B cell (primary cell): ENCODE data around the gene OR52M1. TPM values are rescaled to one million over a fixed set of nuclear protein-coding genes. Genes with fewer than 3 reads are reported as not detected.

ENCODE experiments used
- ATAC-seq: fragments of 200-7000 bp; cut with Tn5 transposase; one replicate; pipeline ENCODE4 v1.10.0; 2021; ENCODE audit warnings: low read depth, mild to moderate bottlenecking, moderate number of reproducible peaks, moderate library complexity
- CTCF ChIA-PET: fragments of 350-600 bp; sonication (Branson Sonifier 250); formaldehyde crosslinking; loops from one replicate; lab custom pipeline; 2021; ENCODE audit warnings: antibody characterized with exemption, inconsistent platforms; lab: Charles Lee
- POLR2A ChIA-PET: fragments of 350-600 bp; sonication (Branson Sonifier 250); formaldehyde crosslinking; loops from one replicate; lab custom pipeline; 2021; ENCODE audit warnings: antibody characterized with exemption; lab: Charles Lee
- DNase-seq: peaks from one replicate; pipeline ENCODE4 v3.0.0; 2013
- H2AFZ ChIP-seq: 2 replicates; pipeline ENCODE4 v1.6.1; 2012; ENCODE audit warnings: mild to moderate bottlenecking, low read depth, low read length; ENCODE audit not compliant: insufficient read depth, poor library complexity, severe bottlenecking
- H3K27ac ChIP-seq, 2 donors: 1 replicate in 1 of 2; 2 replicates in 1 of 2; pipeline ENCODE4 v1.5.1; 2012 to 2013; ENCODE audit warnings: low read length in 2 of 2, mild to moderate bottlenecking in 2 of 2, moderate library complexity in 1 of 2
- H3K27me3 ChIP-seq, 4 experiments: fragments of 200-600 bp in 1 of 4; sonication (generic) in 1 of 4; replicated peaks in 1 of 4; 1 replicate in 2 of 4; 2 replicates in 2 of 4; pipeline versions ENCODE4 v1.6.1 to v1.7.0; 2013 to 2016; ENCODE audit warnings: low read length in 3 of 4, mild to moderate bottlenecking in 2 of 4, mixed read lengths in 1 of 4, moderate library complexity in 1 of 4; ENCODE audit not compliant: insufficient read depth in 4 of 4, control insufficient read depth in 3 of 4; ENCODE audit errors: control extremely low read depth in 1 of 4
- H3K36me3 ChIP-seq, 2 experiments: replicated peaks in 1 of 2; 1 replicate in 1 of 2; 2 replicates in 1 of 2; pipeline versions ENCODE4 v1.6.1 to v1.7.1; 2013; ENCODE audit warnings: low read length in 1 of 2; ENCODE audit not compliant: insufficient read depth in 2 of 2, control insufficient read depth in 1 of 2; ENCODE audit errors: control extremely low read depth in 1 of 2, extremely low read depth in 1 of 2
- H3K4me1 ChIP-seq, 2 donors: fragments of 200-600 bp in 1 of 2; sonication (generic) in 1 of 2; 1 replicate in 1 of 2; 2 replicates in 1 of 2; pipeline versions ENCODE4 v1.5.1 to v1.6.1; 2013 to 2017; ENCODE audit warnings: low read length in 2 of 2; ENCODE audit not compliant: control insufficient read depth in 2 of 2, insufficient read depth in 2 of 2
- H3K4me2 ChIP-seq: replicated peaks from 2 replicates; pipeline ENCODE3; 2012; ENCODE audit warnings: mild to moderate bottlenecking, low read depth, low read length; ENCODE audit not compliant: poor library complexity, severe bottlenecking
- H3K4me3 ChIP-seq, 5 experiments: fragments of 200-600 bp in 1 of 5; sonication (generic) in 1 of 5; 1 replicate in 3 of 5; 2 replicates in 2 of 5; pipeline versions ENCODE4 v1.5.1 to v1.7.0; 2011 to 2016; ENCODE audit warnings: low read length in 4 of 5, mild to moderate bottlenecking in 4 of 5, low read depth in 2 of 5, control low read depth in 1 of 5, moderate library complexity in 1 of 5; ENCODE audit not compliant: insufficient read depth in 1 of 5; ENCODE audit errors: control extremely low read depth in 1 of 5, extremely low read depth in 1 of 5
- H3K79me2 ChIP-seq: fragments of 200-600 bp; sonication (generic); one replicate; pipeline ENCODE4 v1.6.0; 2016; ENCODE audit warnings: low read length; ENCODE audit not compliant: control insufficient read depth, insufficient read depth
- H3K9ac ChIP-seq: fragments of 200-600 bp; sonication (generic); 2 replicates; pipeline ENCODE4 v1.6.1; 2017; ENCODE audit warnings: mild to moderate bottlenecking, low read length, moderate library complexity
- H3K9me3 ChIP-seq, 3 donors: one replicate each; pipeline versions ENCODE4 v1.6.1 to v1.7.1; 2013; ENCODE audit warnings: low read length in 2 of 3; ENCODE audit not compliant: control insufficient read depth in 2 of 3, insufficient read depth in 1 of 3; ENCODE audit errors: control extremely low read depth in 1 of 3
- H4K20me1 ChIP-seq: 2 replicates; pipeline ENCODE4 v1.6.0; 2012; ENCODE audit warnings: mild to moderate bottlenecking, low read length; ENCODE audit not compliant: insufficient read depth, control insufficient read depth, poor library complexity, severe bottlenecking
- H3K27ac Mint-ChIP-seq: one replicate; pipeline ENCODE4 v1.8.0; 2021; ENCODE audit warnings: mixed read lengths
- H3K27me3 Mint-ChIP-seq: one replicate; pipeline ENCODE4 v1.8.0; 2021; ENCODE audit warnings: mixed read lengths
- H3K4me1 Mint-ChIP-seq: one replicate; pipeline ENCODE4 v1.8.0; 2021; ENCODE audit warnings: mixed read lengths
- H3K4me3 Mint-ChIP-seq: one replicate; pipeline ENCODE4 v1.8.0; 2021; ENCODE audit warnings: mixed read lengths
- H3K9me3 Mint-ChIP-seq: one replicate; pipeline ENCODE4 v1.8.0; 2022; ENCODE audit warnings: mixed read lengths; ENCODE audit not compliant: insufficient read depth
- CTCF ChIP-seq: fragments of 200-600 bp; IDR thresholded peaks from one replicate; pipeline ENCODE4 v1.8.0; 2022; ENCODE audit warnings: antibody characterized with exemption, mild to moderate bottlenecking
- EZH2 ChIP-seq: IDR thresholded peaks from 2 replicates; pipeline ENCODE4 v1.6.1; 2012; ENCODE audit warnings: borderline replicate concordance, low read depth, mild to moderate bottlenecking, moderate library complexity, low read length; ENCODE audit not compliant: insufficient read depth, poor library complexity, severe bottlenecking
- WGBS: methylation state at CpG from one replicate; pipeline ENCODE4 v1.1.5; 2013; ENCODE audit warnings: missing lambda C conversion rate; ENCODE audit not compliant: insufficient coverage; 5-methylcytosine and 5-hydroxymethylcytosine counted together
- intact Hi-C: fragments of 100-400 bp; cut with micrococcal nuclease; formaldehyde crosslinking; loops from one replicate; pipeline ENCODE4 v1.10.0; 2022
- polyA plus RNA-seq: library from polyadenylated mRNA; depleted of rRNA; stranded (reverse); fragments of >200 nt; gene quantifications from 2 replicates; pipeline ENCODE4 v1.2.3, GENCODE V29; 2012
- total RNA-seq, 2 donors: library from RNA; stranded (reverse); fragments of 120-200 nt in 1 of 2; gene quantifications; 1 replicate in 1 of 2; 2 replicates in 1 of 2; pipeline versions ENCODE4 v1.2.3 to v1.2.4, GENCODE V29; 2013 to 2022

Gene OR52M1
- total and polyA plus RNA-seq, 2 donors (not counting 1 experiment from before 2014, with no cell fraction given), result not detected

GRCh38 chr11:4593739-4594138 is 48.7 kb downstream of the OR52M1 start, which contains the start of gene OR52I1:
OR52I1 (plus strand) TSS chr11:4594039; CDS start chr11:4594039, 0 bp downstream.
- POLR2A ChIA-PET, result no interaction called here
- TF ChIP-seq EZH2 (no peak), CTCF (no peak)
- Histone ChIP-seq H3K36me3 (peaks cover 0 to 17% of the 10 kb centered on the region in 2 experiments), H2AFZ (no peak within 1 kb of the TSS), H4K20me1 (no peaks in the 10 kb centered on the region), H3K9ac (no peak within 1 kb of the TSS), H3K27me3 (no peaks in the 10 kb centered on the region), H3K4me2 (no peak within 1 kb of the TSS), H3K79me2 (no peaks in the 10 kb centered on the region), H3K9me3 (no peaks in the 10 kb centered on the region), H3K27ac (no peak within 1 kb of the TSS), H3K4me1 (no peaks in the 10 kb centered on the region), H3K4me3 (no peak within 1 kb of the TSS)
- no peak within 1 kb of the TSS for H3K4me3 Mint-ChIP-seq
- no peaks in the 10 kb centered on the region for H3K4me1 Mint-ChIP-seq
- H3K27me3 Mint-ChIP-seq, result no peaks in the 10 kb centered on the region
- H3K9me3 Mint-ChIP-seq, result no peaks in the 10 kb centered on the region
- intact Hi-C loops, result no loop called here
- CTCF ChIA-PET, result interaction anchor here (1.4 kb wide), 1 partner anchor 406 kb away, joined by 5 read pairs; no protein-coding TSS in a partner anchor
- DNase-seq (no peak), ATAC-seq (no peak)
- H3K27ac Mint-ChIP-seq, result no peak within 1 kb of the TSS
- WGBS, result no CpG with 5 or more reads among the region's 1 CpG

Other genes with a start within 250 kb of the OR52M1 start
- gene OR52B4, start 176.8 kb upstream of the OR52M1 start, total RNA-seq, result not detected in 2 replicates
- gene OR52B4, start 176.8 kb upstream of the OR52M1 start, polyA plus RNA-seq, result not detected in 2 replicates
- 26.7 and 30.9 TPM in 2 replicates for gene TRIM21, start 151.5 kb upstream of the OR52M1 start, total RNA-seq
- gene TRIM21, start 151.5 kb upstream of the OR52M1 start, polyA plus RNA-seq, result 10.1 and 11.8 TPM in 2 replicates
- gene OR52K2, start 95.9 kb upstream of the OR52M1 start, total RNA-seq, result not detected in 2 replicates
- gene OR52K2, start 95.9 kb upstream of the OR52M1 start, polyA plus RNA-seq, result not detected in 2 replicates
- gene OR52K1, start 62.5 kb upstream of the OR52M1 start, total RNA-seq, result not detected in 2 replicates
- not detected in 2 replicates for gene OR52K1, start 62.5 kb upstream of the OR52M1 start, polyA plus RNA-seq
- gene OR52I2, start 36.6 kb downstream of the OR52M1 start, total RNA-seq, result not detected in 2 replicates
- gene OR52I2, start 36.6 kb downstream of the OR52M1 start, polyA plus RNA-seq, result not detected in 2 replicates
- gene OR52I1, start 48.8 kb downstream of the OR52M1 start, total RNA-seq, result not detected in 2 replicates
- not detected in 2 replicates for gene OR52I1, start 48.8 kb downstream of the OR52M1 start, polyA plus RNA-seq
- gene TRIM68, start 63.0 kb downstream of the OR52M1 start, total RNA-seq, result 19.8 and 21.7 TPM in 2 replicates
- 5.6 and 7.6 TPM in 2 replicates for gene TRIM68, start 63.0 kb downstream of the OR52M1 start, polyA plus RNA-seq
- not detected in 2 replicates for gene OR51D1, start 92.3 kb downstream of the OR52M1 start, total RNA-seq
- not detected in 2 replicates for gene OR51D1, start 92.3 kb downstream of the OR52M1 start, polyA plus RNA-seq
- gene OR51E1, start 98.8 kb downstream of the OR52M1 start, total RNA-seq, result not detected in 2 replicates
- gene OR51E1, start 98.8 kb downstream of the OR52M1 start, polyA plus RNA-seq, result not detected in 2 replicates
- gene OR51E2, start 152.7 kb downstream of the OR52M1 start, total RNA-seq, result not detected in 2 replicates
- not detected in 2 replicates for gene OR51E2, start 152.7 kb downstream of the OR52M1 start, polyA plus RNA-seq
- gene MMP26, start 159.6 kb downstream of the OR52M1 start, total RNA-seq, result not detected in 2 replicates
- gene MMP26, start 159.6 kb downstream of the OR52M1 start, polyA plus RNA-seq, result not detected in 2 replicates
- not detected in 2 replicates for gene OR51F1, start 224.7 kb downstream of the OR52M1 start, total RNA-seq
- gene OR51F1, start 224.7 kb downstream of the OR52M1 start, polyA plus RNA-seq, result not detected in 2 replicates